Brain microvascular endothelial cell (primary cell): Measurements from ENCODE around the gene GFI1B.
A peak's percentile ranks its signal among the peaks of the same experiment; 100 is the strongest.

Experiments
- DNase-seq: peaks from one replicate; pipeline ENCODE4 v3.0.0-alpha.2; 2020
- H3K27ac ChIP-seq: fragments of 250-450 bp; sonication (Bioruptor Pico); 2 replicates; pipeline ENCODE4 v1.5.1; 2020; ENCODE audit warnings: mild to moderate bottlenecking, moderate library complexity
- H3K27me3 ChIP-seq: fragments of 250-450 bp; sonication (Bioruptor Pico); replicated peaks from 2 replicates; pipeline ENCODE4 v1.5.1; 2020; ENCODE audit warnings: mild to moderate bottlenecking
- H3K36me3 ChIP-seq: fragments of 250-450 bp; sonication (Bioruptor Pico); replicated peaks from 2 replicates; pipeline ENCODE4 v1.5.1; 2020; ENCODE audit warnings: mild to moderate bottlenecking
- H3K4me3 ChIP-seq: 2 replicates; pipeline ENCODE4 v1.5.1; 2011; ENCODE audit warnings: low read depth, mild to moderate bottlenecking, control low read depth, low read length, moderate library complexity
- CTCF ChIP-seq: IDR thresholded peaks from 2 replicates; pipeline ENCODE4 v1.5.1; 2011; ENCODE audit warnings: low read depth, mild to moderate bottlenecking, moderate library complexity, low read length, control low read depth, inconsistent platforms; ENCODE audit errors: missing control alignments
- in situ Hi-C: cut with HindIII; loops from 2 replicates; pipeline ENCODE4 v1.10.0; 2017; ENCODE audit warnings: low sequenced_read_pairs, low pct_ligation_motif_present

GFI1B gene

GRCh38 chr9:133023117-133023890, 44.8 kb downstream of the GFI1B start:
- no peak overlapping the region for H3K27ac ChIP-seq
- H3K36me3 ChIP-seq: no peaks in the 10 kb centered on the region
- H3K4me3 ChIP-seq: no peak overlapping the region
- no peak for TF ChIP-seq CTCF
- in situ Hi-C loops: no loop called here
- no peaks in the 10 kb centered on the region for H3K27me3 ChIP-seq
- no peak for DNase-seq

- Histone ChIP-seq H3K27me3 (no peaks in the 10 kb centered on the region), H3K4me3 (no peak overlapping the region), H3K36me3 (no peaks in the 10 kb centered on the region), H3K27ac (no peak overlapping the region)
- no peak for TF ChIP-seq CTCF
- in situ Hi-C loops: loop anchor here (25.0 kb wide), 1 partner anchor 111 kb away; no protein-coding TSS in a partner anchor
- no peak for DNase-seq
These were observed 47.9 kb downstream of the GFI1B start for GRCh38 chr9:133026426-133026825.

GRCh38 chr9:133027134-133027533, 48.6 kb downstream of the GFI1B start:
- Histone ChIP-seq H3K27me3 (no peaks in the 10 kb centered on the region), H3K4me3 (no peak overlapping the region), H3K36me3 (no peaks in the 10 kb centered on the region), H3K27ac (no peak overlapping the region)
- in situ Hi-C loops: loop anchor here (25.0 kb wide), 1 partner anchor 110 kb away; no protein-coding TSS in a partner anchor
- TF ChIP-seq CTCF: no peak
- DNase-seq: no peak

- Histone ChIP-seq H3K27ac (no peak overlapping the region), H3K27me3 (no peaks in the 10 kb centered on the region), H3K36me3 (no peaks in the 10 kb centered on the region), H3K4me3 (no peak overlapping the region)
- in situ Hi-C loops: loop anchor here (25.0 kb wide), 1 partner anchor 109 kb away; no protein-coding TSS in a partner anchor
- TF ChIP-seq CTCF: no peak
- no peak for DNase-seq
These were observed 49.7 kb downstream of the GFI1B start for GRCh38 chr9:133028221-133028620.

- H3K36me3 ChIP-seq: no peaks in the 10 kb centered on the region
- H3K27ac ChIP-seq: peak overlapping the region; percentile 70
- in situ Hi-C loops: loop anchor here (25.0 kb wide), 1 partner anchor 107 kb away; no protein-coding TSS in a partner anchor
- TF ChIP-seq CTCF: no peak
- H3K27me3 ChIP-seq: no peaks in the 10 kb centered on the region
- no peak for DNase-seq
- peak overlapping the region; percentile 94 for H3K4me3 ChIP-seq
These were observed 51.5 kb downstream of the GFI1B start for GRCh38 chr9:133029994-133030316.
